ENCODE results near the gene USO1. TPM values are rescaled to one million over a fixed set of nuclear protein-coding genes. Genes with fewer than 3 reads are reported as not detected.
A peak's percentile ranks its signal among the peaks of the same experiment; 100 is the strongest.

Gene USO1
- total and polyA plus RNA-seq, 9 of the 15 experiments (the other 6 are each of a cell fraction or from before 2014, with no cell fraction given), result 19.3 to 97.8 (median 48.5) TPM

DNA sequence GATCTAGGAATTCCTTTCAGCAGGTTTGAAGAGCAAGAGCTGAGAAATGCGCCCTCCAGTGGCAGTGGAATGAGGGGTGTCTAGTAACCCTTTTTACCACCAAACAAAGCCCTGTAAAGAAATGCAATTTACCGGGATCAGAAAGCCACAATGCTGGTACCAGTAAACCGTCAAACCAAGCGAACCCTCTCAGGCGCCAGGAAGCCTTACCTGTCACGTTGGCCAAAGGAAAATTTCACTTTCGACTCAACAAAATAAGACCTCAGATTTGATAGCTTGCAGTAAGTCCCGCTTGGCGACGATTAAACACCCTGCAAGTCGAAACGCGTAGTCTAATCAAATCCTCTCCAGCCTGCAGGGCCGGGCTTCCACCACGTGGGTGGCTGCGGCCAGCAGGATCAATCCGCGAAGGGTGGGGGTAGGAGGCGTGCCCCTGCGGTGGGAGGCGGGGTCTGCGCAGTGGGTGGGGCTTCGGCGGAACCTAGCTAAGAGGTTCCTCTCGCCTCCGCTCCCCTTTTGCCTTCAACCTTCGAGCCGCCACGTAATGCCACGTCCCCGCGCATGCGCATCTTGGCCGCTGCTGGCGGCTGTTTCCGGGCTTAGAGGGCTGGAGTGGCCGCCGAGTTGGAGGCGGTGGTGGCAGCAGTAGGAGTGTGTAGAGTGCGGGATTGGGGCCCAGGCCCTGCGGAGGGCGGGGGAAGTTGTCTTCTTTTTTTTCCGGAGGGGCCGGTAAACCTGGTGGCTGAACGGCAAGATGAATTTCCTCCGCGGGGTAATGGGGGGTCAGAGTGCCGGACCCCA is at the start of gene USO1 (continued):
- peak; percentile 95 for TF ChIP-seq POLR2AphosphoS5 (IDR thresholded peaks at IDR 0.05; ENCODE audit: control insufficient read depth, insufficient read depth, low read depth, low read length)
- TF ChIP-seq PPARD (CRISPR knock-in tag; IDR thresholded peaks at IDR 0.05), result no peak
- no peak for TF ChIP-seq SMARCE1 (IDR thresholded peaks at IDR 0.05)
- TF ChIP-seq, protein P1, sequence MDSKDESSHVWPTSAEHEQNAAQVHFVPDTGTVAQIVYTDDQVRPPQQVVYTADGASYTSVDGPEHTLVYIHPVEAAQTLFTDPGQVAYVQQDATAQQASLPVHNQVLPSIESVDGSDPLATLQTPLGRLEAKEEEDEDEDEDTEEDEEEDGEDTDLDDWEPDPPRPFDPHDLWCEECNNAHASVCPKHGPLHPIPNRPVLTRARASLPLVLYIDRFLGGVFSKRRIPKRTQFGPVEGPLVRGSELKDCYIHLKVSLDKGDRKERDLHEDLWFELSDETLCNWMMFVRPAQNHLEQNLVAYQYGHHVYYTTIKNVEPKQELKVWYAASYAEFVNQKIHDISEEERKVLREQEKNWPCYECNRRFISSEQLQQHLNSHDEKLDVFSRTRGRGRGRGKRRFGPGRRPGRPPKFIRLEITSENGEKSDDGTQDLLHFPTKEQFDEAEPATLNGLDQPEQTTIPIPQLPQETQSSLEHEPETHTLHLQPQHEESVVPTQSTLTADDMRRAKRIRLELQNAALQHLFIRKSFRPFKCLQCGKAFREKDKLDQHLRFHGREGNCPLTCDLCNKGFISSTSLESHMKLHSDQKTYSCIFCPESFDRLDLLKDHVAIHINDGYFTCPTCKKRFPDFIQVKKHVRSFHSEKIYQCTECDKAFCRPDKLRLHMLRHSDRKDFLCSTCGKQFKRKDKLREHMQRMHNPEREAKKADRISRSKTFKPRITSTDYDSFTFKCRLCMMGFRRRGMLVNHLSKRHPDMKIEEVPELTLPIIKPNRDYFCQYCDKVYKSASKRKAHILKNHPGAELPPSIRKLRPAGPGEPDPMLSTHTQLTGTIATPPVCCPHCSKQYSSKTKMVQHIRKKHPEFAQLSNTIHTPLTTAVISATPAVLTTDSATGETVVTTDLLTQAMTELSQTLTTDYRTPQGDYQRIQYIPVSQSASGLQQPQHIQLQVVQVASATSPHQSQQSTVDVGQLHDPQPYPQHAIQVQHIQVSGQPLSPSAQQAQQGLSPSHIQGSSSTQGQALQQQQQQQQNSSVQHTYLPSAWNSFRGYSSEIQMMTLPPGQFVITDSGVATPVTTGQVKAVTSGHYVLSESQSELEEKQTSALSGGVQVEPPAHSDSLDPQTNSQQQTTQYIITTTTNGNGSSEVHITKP (IDR thresholded peaks at IDR 0.05; ENCODE audit: partially characterized antibody), result peak; percentile 49
- no peak for TF ChIP-seq ZNF79 (CRISPR knock-in tag; IDR thresholded peaks at IDR 0.05; ENCODE audit: low read depth)
- TF ChIP-seq, protein P2, sequence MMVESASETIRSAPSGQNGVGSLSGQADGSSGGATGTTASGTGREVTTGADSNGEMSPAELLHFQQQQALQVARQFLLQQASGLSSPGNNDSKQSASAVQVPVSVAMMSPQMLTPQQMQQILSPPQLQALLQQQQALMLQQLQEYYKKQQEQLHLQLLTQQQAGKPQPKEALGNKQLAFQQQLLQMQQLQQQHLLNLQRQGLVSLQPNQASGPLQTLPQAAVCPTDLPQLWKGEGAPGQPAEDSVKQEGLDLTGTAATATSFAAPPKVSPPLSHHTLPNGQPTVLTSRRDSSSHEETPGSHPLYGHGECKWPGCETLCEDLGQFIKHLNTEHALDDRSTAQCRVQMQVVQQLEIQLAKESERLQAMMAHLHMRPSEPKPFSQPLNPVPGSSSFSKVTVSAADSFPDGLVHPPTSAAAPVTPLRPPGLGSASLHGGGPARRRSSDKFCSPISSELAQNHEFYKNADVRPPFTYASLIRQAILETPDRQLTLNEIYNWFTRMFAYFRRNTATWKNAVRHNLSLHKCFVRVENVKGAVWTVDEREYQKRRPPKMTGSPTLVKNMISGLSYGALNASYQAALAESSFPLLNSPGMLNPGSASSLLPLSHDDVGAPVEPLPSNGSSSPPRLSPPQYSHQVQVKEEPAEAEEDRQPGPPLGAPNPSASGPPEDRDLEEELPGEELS (CRISPR knock-in tag; IDR thresholded peaks at IDR 0.05; ENCODE audit: borderline replicate concordance), result no peak
- peak; percentile 64; the same call in 1 of the 2 replicates for TF ChIP-seq CBFB (CRISPR knock-in tag; IDR thresholded peaks at IDR 0.05)
- peak; percentile 71 for TF ChIP-seq GABPA (tag; conservative IDR thresholded peaks at IDR 0.05; ENCODE audit: low read depth)
- peak; percentile 78 for TF ChIP-seq BRD9 (IDR thresholded peaks at IDR 0.05; ENCODE audit: low read depth, partially characterized antibody)
- TF ChIP-seq BRD4 (IDR thresholded peaks at IDR 0.05), result peak; percentile 75; the same call in 1 of the 2 replicates
- TF ChIP-seq DMBX1 (CRISPR knock-in tag; IDR thresholded peaks at IDR 0.05; ENCODE audit: borderline replicate concordance), result no peak
- TF ChIP-seq MAFG (tag; conservative IDR thresholded peaks at IDR 0.05), result no peak
- TF ChIP-seq, protein P3, sequence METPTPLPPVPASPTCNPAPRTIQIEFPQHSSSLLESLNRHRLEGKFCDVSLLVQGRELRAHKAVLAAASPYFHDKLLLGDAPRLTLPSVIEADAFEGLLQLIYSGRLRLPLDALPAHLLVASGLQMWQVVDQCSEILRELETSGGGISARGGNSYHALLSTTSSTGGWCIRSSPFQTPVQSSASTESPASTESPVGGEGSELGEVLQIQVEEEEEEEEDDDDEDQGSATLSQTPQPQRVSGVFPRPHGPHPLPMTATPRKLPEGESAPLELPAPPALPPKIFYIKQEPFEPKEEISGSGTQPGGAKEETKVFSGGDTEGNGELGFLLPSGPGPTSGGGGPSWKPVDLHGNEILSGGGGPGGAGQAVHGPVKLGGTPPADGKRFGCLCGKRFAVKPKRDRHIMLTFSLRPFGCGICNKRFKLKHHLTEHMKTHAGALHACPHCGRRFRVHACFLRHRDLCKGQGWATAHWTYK (CRISPR knock-in tag; IDR thresholded peaks at IDR 0.05), result no peak; the same call in 1 of the 2 replicates
- no peak for TF ChIP-seq PURB (CRISPR knock-in tag; IDR thresholded peaks at IDR 0.05; ENCODE audit: low read depth)
- TF ChIP-seq CHD4 (IDR thresholded peaks at IDR 0.05; ENCODE audit: insufficient read depth, insufficient replicate concordance, low read depth, low read length, poor library complexity, severe bottlenecking), result no peak
- no peak for TF ChIP-seq ZNF354B (CRISPR knock-in tag; IDR thresholded peaks at IDR 0.05)
- TF ChIP-seq, protein P4, sequence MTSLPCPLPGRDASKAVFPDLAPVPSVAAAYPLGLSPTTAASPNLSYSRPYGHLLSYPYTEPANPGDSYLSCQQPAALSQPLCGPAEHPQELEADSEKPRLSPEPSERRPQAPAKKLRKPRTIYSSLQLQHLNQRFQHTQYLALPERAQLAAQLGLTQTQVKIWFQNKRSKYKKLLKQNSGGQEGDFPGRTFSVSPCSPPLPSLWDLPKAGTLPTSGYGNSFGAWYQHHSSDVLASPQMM (CRISPR knock-in tag; IDR thresholded peaks at IDR 0.05), result no peak
- no peak for TF ChIP-seq ETV6 (IDR thresholded peaks at IDR 0.05; ENCODE audit: borderline replicate concordance in 1 of 2, low read depth in 2 of 2, low read length in 1 of 2)
- no peak for TF ChIP-seq ETV6 (CRISPR knock-in tag; IDR thresholded peaks at IDR 0.05; ENCODE audit: borderline replicate concordance)
- no peak for TF ChIP-seq BRF1 (IDR thresholded peaks at IDR 0.05; ENCODE audit: borderline replicate concordance, extremely low read depth, insufficient read length)
